Gastrocnemius medialis (tissue), 4 donors: Measurements from ENCODE around the gene CPEB1. TPM values are rescaled to one million over a fixed set of nuclear protein-coding genes. Genes with fewer than 3 reads are reported as not detected.
"Not testable (repeated sequence)": the region's sequence is repeated elsewhere in the genome, so short reads cannot be mapped to it uniquely, and the experiment has no call there.

Experiments used
- ATAC-seq, 2 donors: fragments of 150-250 bp; one replicate each; pipeline ENCODE4 v1.9.1; 2016
- DNase-seq, 2 donors: peaks; one replicate each; pipeline ENCODE4 v3.0.0-alpha.2; 2019
- H3K27ac ChIP-seq, 4 donors: fragments of 200-600 bp; sonication (generic); 1 replicate in 1 of 4; 2 replicates in 3 of 4; pipeline ENCODE4 v1.5.1; 2016 to 2018; ENCODE audit warnings: mild to moderate bottlenecking in 2 of 4, moderate library complexity in 1 of 4
- H3K27me3 ChIP-seq, 3 donors: fragments of 200-600 bp; sonication (generic) in 2 of 3; 1 replicate in 1 of 3; 2 replicates in 2 of 3; pipeline versions ENCODE4 v1.5.1 to v1.6.0; 2016 to 2019; ENCODE audit warnings: mild to moderate bottlenecking in 1 of 3, moderate library complexity in 1 of 3
- H3K36me3 ChIP-seq, 2 donors: fragments of 200-600 bp; sonication (generic) in 1 of 2; one replicate each; pipeline ENCODE4 v1.5.1; 2017 to 2018
- H3K4me1 ChIP-seq, 2 donors: fragments of 200-600 bp; sonication (generic) in 1 of 2; one replicate each; pipeline ENCODE4 v1.5.1; 2016 to 2017; ENCODE audit warnings: mild to moderate bottlenecking in 2 of 2
- H3K4me3 ChIP-seq, 4 donors: fragments of 200-600 bp; sonication (generic) in 3 of 4; 1 replicate in 1 of 4; 2 replicates in 3 of 4; pipeline ENCODE4 v1.5.1; 2016 to 2019; ENCODE audit warnings: mild to moderate bottlenecking in 2 of 4
- H3K9me3 ChIP-seq, 3 donors: fragments of 200-600 bp; sonication (generic) in 2 of 3; 1 replicate in 1 of 3; 2 replicates in 2 of 3; pipeline ENCODE4 v1.5.1; 2016 to 2019
- POLR2A ChIP-seq, 2 donors: fragments of 450-650 bp; IDR thresholded peaks; one replicate each; pipeline ENCODE4 v1.6.1; 2017; ENCODE audit warnings: antibody characterized with exemption in 2 of 2, mild to moderate bottlenecking in 2 of 2, moderate library complexity in 2 of 2
- in situ Hi-C, 4 donors: fragments of 200-750 bp; cut with MboI; loops; one replicate each; pipeline versions ENCODE4 v1.15.0 to v1.8.0; 2017; ENCODE audit warnings: low sequenced_read_pairs in 4 of 4
- intact Hi-C: fragments of 100-400 bp; cut with DNase I; formaldehyde crosslinking; loops from one replicate; pipeline ENCODE4 v1.15.1; 2023; ENCODE audit warnings: low total_unique reads
- total RNA-seq, 4 donors: library from RNA; depleted of rRNA; stranded (reverse); fragments of >200 nt; gene quantifications; one replicate each; pipeline versions ENCODE4 v1.1.0 to v1.2.3, GENCODE V29; 2016
- TF ChIP-seq, protein P1 (sequence below), 5 experiments: fragments of 450-650 bp in 3 of 5; fragments of 200-600 bp in 2 of 5; sonication (generic) in 2 of 5; IDR thresholded peaks in 4 of 5; conservative IDR thresholded peaks in 1 of 5; 1 replicate in 4 of 5; 2 replicates in 1 of 5; pipeline ENCODE4 v1.5.1; 2016 to 2019; ENCODE audit warnings: antibody characterized with exemption in 5 of 5, mild to moderate bottlenecking in 3 of 5, moderate library complexity in 3 of 5

CPEB1 gene
- total RNA-seq, 4 donors from 2014 or later = 0.69 to 3.9 (median 2.7) TPM

GRCh38 chr15:82536409-82537350 is 110.5 kb downstream of the CPEB1 start:
- TF ChIP-seq POLR2A (IDR thresholded peaks at IDR 0.05) = no peak
- TF ChIP-seq, protein P1, sequence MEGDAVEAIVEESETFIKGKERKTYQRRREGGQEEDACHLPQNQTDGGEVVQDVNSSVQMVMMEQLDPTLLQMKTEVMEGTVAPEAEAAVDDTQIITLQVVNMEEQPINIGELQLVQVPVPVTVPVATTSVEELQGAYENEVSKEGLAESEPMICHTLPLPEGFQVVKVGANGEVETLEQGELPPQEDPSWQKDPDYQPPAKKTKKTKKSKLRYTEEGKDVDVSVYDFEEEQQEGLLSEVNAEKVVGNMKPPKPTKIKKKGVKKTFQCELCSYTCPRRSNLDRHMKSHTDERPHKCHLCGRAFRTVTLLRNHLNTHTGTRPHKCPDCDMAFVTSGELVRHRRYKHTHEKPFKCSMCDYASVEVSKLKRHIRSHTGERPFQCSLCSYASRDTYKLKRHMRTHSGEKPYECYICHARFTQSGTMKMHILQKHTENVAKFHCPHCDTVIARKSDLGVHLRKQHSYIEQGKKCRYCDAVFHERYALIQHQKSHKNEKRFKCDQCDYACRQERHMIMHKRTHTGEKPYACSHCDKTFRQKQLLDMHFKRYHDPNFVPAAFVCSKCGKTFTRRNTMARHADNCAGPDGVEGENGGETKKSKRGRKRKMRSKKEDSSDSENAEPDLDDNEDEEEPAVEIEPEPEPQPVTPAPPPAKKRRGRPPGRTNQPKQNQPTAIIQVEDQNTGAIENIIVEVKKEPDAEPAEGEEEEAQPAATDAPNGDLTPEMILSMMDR (IDR thresholded peaks at IDR 0.05 in 4 of 5, conservative IDR thresholded peaks at IDR 0.05 in 1 of 5) = no peak
- Histone ChIP-seq H3K27me3 (no peaks in the 10 kb centered on the region), H3K27ac (peak overlapping the region in 2 of 4 donors; percentile 28 to 66), H3K4me1 (peaks cover 8 to 11% of the 10 kb centered on the region in 2 donors), H3K36me3 (peaks cover 0 to 46% of the 10 kb centered on the region in 2 donors), H3K4me3 (no peak overlapping the region), H3K9me3 (no peaks in the 10 kb centered on the region)
- ATAC-seq (no peak), DNase-seq (no peak)
- in situ Hi-C loops = loop anchor here (10.0 to 25.0 kb wide), 5 partner anchors 201 to 576 kb away; partner anchors contain the start of genes FSD2 (in 2 of the 4), WHAMM (in 2 of the 4), C15orf40 (in 1 of the 4) and TM6SF1 (in 1 of the 4)
- intact Hi-C loops = loop anchor here (10.0 kb wide), 1 partner anchor 478 kb away; the partner anchor contains the start of gene C15orf40

DNA sequence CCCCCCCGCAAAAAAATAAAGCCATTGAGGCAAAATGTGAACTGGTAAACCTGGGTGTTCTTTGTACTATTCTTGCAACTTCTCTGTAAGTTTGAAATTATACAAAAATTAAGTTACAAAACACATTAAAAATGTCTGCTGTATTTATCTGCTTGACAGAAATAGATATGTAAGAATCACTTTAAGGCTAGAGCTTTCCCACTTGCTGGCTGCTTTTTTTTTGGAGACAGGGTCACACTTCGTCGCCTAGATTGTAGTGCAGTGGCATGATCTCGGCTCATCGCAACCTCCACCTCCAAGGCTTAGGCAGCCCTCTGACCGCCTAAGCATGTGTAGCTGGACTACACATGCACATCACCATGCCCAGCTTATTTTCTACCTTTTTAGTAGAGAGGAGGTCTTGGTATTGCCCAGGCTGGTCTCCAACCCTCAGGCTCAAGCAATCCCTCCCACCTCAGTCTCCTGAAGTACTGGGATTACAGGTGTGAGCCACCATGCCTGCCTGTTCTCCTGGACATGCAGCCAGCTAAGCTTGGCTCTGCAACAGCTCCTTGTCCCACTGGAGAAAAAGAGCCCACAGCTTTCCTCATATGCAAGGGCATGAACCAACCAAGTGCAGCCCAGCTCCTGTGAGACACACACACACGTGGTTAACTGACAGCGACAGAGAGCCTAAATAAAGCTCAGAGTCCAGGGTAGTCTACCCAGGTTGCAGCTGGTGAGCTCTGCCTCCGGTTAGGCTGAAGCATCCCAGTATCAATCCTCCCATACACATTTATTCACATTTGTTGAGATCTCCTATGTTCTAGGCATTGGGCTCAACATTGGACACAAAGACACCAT is 111.4 kb downstream of the CPEB1 start:
- Histone ChIP-seq H3K9me3 (no peaks in the 10 kb centered on the region), H3K4me3 (no peak overlapping the region), H3K4me1 (peaks cover 5 to 11% of the 10 kb centered on the region in 2 donors), H3K36me3 (peaks cover 0 to 46% of the 10 kb centered on the region in 2 donors), H3K27me3 (no peaks in the 10 kb centered on the region), H3K27ac (peak overlapping the region in 1 of 4 donors; percentile 66)
- no peak for TF ChIP-seq POLR2A (IDR thresholded peaks at IDR 0.05)
- TF ChIP-seq, protein P1 (IDR thresholded peaks at IDR 0.05 in 4 of 5, conservative IDR thresholded peaks at IDR 0.05 in 1 of 5) = no peak
- DNase-seq (no peak), ATAC-seq (no peak)
- intact Hi-C loops = loop anchor here (10.0 kb wide), 1 partner anchor 479 kb away; the partner anchor contains the start of gene C15orf40
- in situ Hi-C loops = loop anchor here (10.0 to 25.0 kb wide), 5 partner anchors 202 to 577 kb away; partner anchors contain the start of genes FSD2 (in 2 of the 4), WHAMM (in 2 of the 4), C15orf40 (in 1 of the 4) and TM6SF1 (in 1 of the 4)

GRCh38 chr15:82535151-82535550 is 112.0 kb downstream of the CPEB1 start:
- DNase-seq, H3K27me3 ChIP-seq, ATAC-seq, H3K9me3 ChIP-seq, H3K4me3 ChIP-seq, H3K27ac ChIP-seq: not testable (repeated sequence)
- in situ Hi-C loops = loop anchor here (10.0 to 25.0 kb wide), 5 partner anchors 202 to 577 kb away; partner anchors contain the start of genes FSD2 (in 2 of the 4), WHAMM (in 2 of the 4), C15orf40 (in 1 of the 4) and TM6SF1 (in 1 of the 4)
- intact Hi-C loops = loop anchor here (10.0 kb wide), 1 partner anchor 480 kb away; the partner anchor contains the start of gene C15orf40
- H3K4me1 ChIP-seq = peaks cover 5 to 11% of the 10 kb centered on the region in 2 donors
- H3K36me3 ChIP-seq = peaks cover 0 to 46% of the 10 kb centered on the region in 2 donors

DNA sequence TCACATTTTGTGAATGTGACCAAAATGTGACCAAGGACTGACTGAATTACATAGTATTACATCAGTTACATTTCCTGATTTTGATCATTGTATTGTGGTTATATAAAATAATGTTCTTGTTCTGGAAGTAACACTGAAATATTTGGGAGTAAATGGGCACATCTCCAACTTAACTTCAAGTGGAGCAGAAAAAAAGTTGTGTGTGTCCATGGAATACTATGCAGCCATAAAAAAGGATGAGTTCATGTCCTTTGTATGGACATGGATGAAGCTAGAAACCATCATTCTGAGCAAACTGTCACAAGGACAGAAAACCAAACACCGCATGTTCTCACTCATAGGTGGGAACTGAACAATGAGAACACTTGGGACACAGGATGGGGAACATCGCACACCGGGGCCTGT is 112.7 kb downstream of the CPEB1 start:
- H3K4me1 ChIP-seq, ATAC-seq, H3K9me3 ChIP-seq, DNase-seq, H3K27ac ChIP-seq, H3K27me3 ChIP-seq, H3K4me3 ChIP-seq: not testable (repeated sequence)
- intact Hi-C loops (loop anchor here (10.0 kb wide), 1 partner anchor 480 kb away; the partner anchor contains the start of gene C15orf40), in situ Hi-C loops (loop anchor here (10.0 to 25.0 kb wide), 5 partner anchors 203 to 578 kb away; partner anchors contain the start of genes FSD2 (in 2 of the 4), WHAMM (in 2 of the 4), C15orf40 (in 1 of the 4) and TM6SF1 (in 1 of the 4))
- H3K36me3 ChIP-seq = peaks cover 0 to 46% of the 10 kb centered on the region in 2 donors

- in situ Hi-C loops (loop anchor here (10.0 to 25.0 kb wide), 5 partner anchors 204 to 578 kb away; partner anchors contain the start of genes FSD2 (in 2 of the 4), WHAMM (in 2 of the 4), C15orf40 (in 1 of the 4) and TM6SF1 (in 1 of the 4)), intact Hi-C loops (loop anchor here (10.0 kb wide), 1 partner anchor 481 kb away; the partner anchor contains the start of gene C15orf40)
- H3K27ac ChIP-seq = no peak overlapping the region
- H3K4me3 ChIP-seq = no peak overlapping the region
- no peaks in the 10 kb centered on the region for H3K27me3 ChIP-seq
- no peaks in the 10 kb centered on the region for H3K9me3 ChIP-seq
- H3K36me3 ChIP-seq = peaks cover 0 to 44% of the 10 kb centered on the region in 2 donors
- peaks cover 0 to 3% of the 10 kb centered on the region in 2 donors for H3K4me1 ChIP-seq
- no peak for DNase-seq
- no peak for ATAC-seq
- TF ChIP-seq, protein P1 (IDR thresholded peaks at IDR 0.05 in 4 of 5, conservative IDR thresholded peaks at IDR 0.05 in 1 of 5) = no peak
- no peak for TF ChIP-seq POLR2A (IDR thresholded peaks at IDR 0.05)
Observed at GRCh38 chr15:82533801-82534200, 113.4 kb downstream of the CPEB1 start.
